ENCODE results near the gene NUP85.

The NUP85 gene

GRCh38 chr17:75266316-75267152, 61.1 kb downstream of the NUP85 start:
- peaks cover 12% of the 10 kb centered on the region for H3K4me1 ChIP-seq (ENCODE audit: control insufficient read depth, insufficient read depth, low read length)
- peaks cover 15% of the 10 kb centered on the region for H3K36me3 ChIP-seq (ENCODE audit: control insufficient read depth, insufficient read depth, low read length)
- H3K9ac ChIP-seq (ENCODE audit: low read length): no peak overlapping the region
- H3K4me3 ChIP-seq (ENCODE audit: low read length): no peak overlapping the region
- H3K27ac ChIP-seq (ENCODE audit: low read depth, low read length): no peak overlapping the region
- no peaks in the 10 kb centered on the region for H3K27me3 ChIP-seq (ENCODE audit: control insufficient read depth, insufficient read depth, low read length)

- Histone ChIP-seq H3K27ac (ENCODE audit: low read depth, low read length) (no peak overlapping the region), H3K4me3 (ENCODE audit: low read length) (no peak overlapping the region), H3K9ac (ENCODE audit: low read length) (no peak overlapping the region), H3K27me3 (ENCODE audit: control insufficient read depth, insufficient read depth, low read length) (no peaks in the 10 kb centered on the region), H3K4me1 (ENCODE audit: control insufficient read depth, insufficient read depth, low read length) (peaks cover 12% of the 10 kb centered on the region), H3K36me3 (ENCODE audit: control insufficient read depth, insufficient read depth, low read length) (peaks cover 15% of the 10 kb centered on the region)
Measured at GRCh38 chr17:75267153-75267410, 61.6 kb downstream of the NUP85 start.

GRCh38 chr17:75267411-75268232, 62.1 kb downstream of the NUP85 start:
- peaks cover 8% of the 10 kb centered on the region for H3K4me1 ChIP-seq (ENCODE audit: control insufficient read depth, insufficient read depth, low read length)
- no peak overlapping the region for H3K9ac ChIP-seq (ENCODE audit: low read length)
- no peaks in the 10 kb centered on the region for H3K27me3 ChIP-seq (ENCODE audit: control insufficient read depth, insufficient read depth, low read length)
- H3K27ac ChIP-seq (ENCODE audit: low read depth, low read length): no peak overlapping the region
- peaks cover 15% of the 10 kb centered on the region for H3K36me3 ChIP-seq (ENCODE audit: control insufficient read depth, insufficient read depth, low read length)
- no peak overlapping the region for H3K4me3 ChIP-seq (ENCODE audit: low read length)

- Histone ChIP-seq H3K4me1 (ENCODE audit: control insufficient read depth, insufficient read depth, low read length) (peaks cover 10% of the 10 kb centered on the region), H3K36me3 (ENCODE audit: control insufficient read depth, insufficient read depth, low read length) (peaks cover 20% of the 10 kb centered on the region), H3K4me3 (ENCODE audit: low read length) (peak overlapping the region; percentile 63), H3K27ac (ENCODE audit: low read depth, low read length) (peak overlapping the region; percentile 70), H3K9ac (ENCODE audit: low read length) (peak overlapping the region; percentile 19), H3K27me3 (ENCODE audit: control insufficient read depth, insufficient read depth, low read length) (no peaks in the 10 kb centered on the region)
Measured at GRCh38 chr17:75269844-75270217, 64.4 kb downstream of the NUP85 start.

- peak overlapping the region; percentile 70 for H3K27ac ChIP-seq (ENCODE audit: low read depth, low read length)
- no peaks in the 10 kb centered on the region for H3K27me3 ChIP-seq (ENCODE audit: control insufficient read depth, insufficient read depth, low read length)
- peak overlapping the region; percentile 63 for H3K4me3 ChIP-seq (ENCODE audit: low read length)
- peaks cover 19% of the 10 kb centered on the region for H3K36me3 ChIP-seq (ENCODE audit: control insufficient read depth, insufficient read depth, low read length)
- H3K4me1 ChIP-seq (ENCODE audit: control insufficient read depth, insufficient read depth, low read length): peaks cover 10% of the 10 kb centered on the region
- peak overlapping the region; percentile 19 for H3K9ac ChIP-seq (ENCODE audit: low read length)
Measured at GRCh38 chr17:75270218-75270965, 64.9 kb downstream of the NUP85 start.

- H3K4me1 ChIP-seq (ENCODE audit: control insufficient read depth, insufficient read depth, low read length): peaks cover 10% of the 10 kb centered on the region
- H3K4me3 ChIP-seq (ENCODE audit: low read length): peak within 1 kb of the TSS; percentile 90
- peaks cover 14% of the 10 kb centered on the region for H3K36me3 ChIP-seq (ENCODE audit: control insufficient read depth, insufficient read depth, low read length)
- H3K27ac ChIP-seq (ENCODE audit: low read depth, low read length): peak within 1 kb of the TSS; percentile 70
- no peaks in the 10 kb centered on the region for H3K27me3 ChIP-seq (ENCODE audit: control insufficient read depth, insufficient read depth, low read length)
- peak within 1 kb of the TSS; percentile 53 for H3K9ac ChIP-seq (ENCODE audit: low read length)
Measured at GRCh38 chr17:75270966-75271232, 65.4 kb downstream of the NUP85 start, which contains the start of gene MIF4GD. MIF4GD (minus strand) TSS chr17:75271231; CDS start chr17:75270195, 1,036 bp downstream.

GRCh38 chr17:75271233-75271954, 65.9 kb downstream of the NUP85 start:
- Histone ChIP-seq H3K27ac (ENCODE audit: low read depth, low read length) (peak overlapping the region; percentile 68), H3K4me1 (ENCODE audit: control insufficient read depth, insufficient read depth, low read length) (peaks cover 10% of the 10 kb centered on the region), H3K36me3 (ENCODE audit: control insufficient read depth, insufficient read depth, low read length) (peaks cover 10% of the 10 kb centered on the region), H3K27me3 (ENCODE audit: control insufficient read depth, insufficient read depth, low read length) (no peaks in the 10 kb centered on the region), H3K9ac (ENCODE audit: low read length) (peak overlapping the region; percentile 53), H3K4me3 (ENCODE audit: low read length) (peak overlapping the region; percentile 90)

GRCh38 chr17:75271955-75272847, 66.7 kb downstream of the NUP85 start:
- peaks cover 10% of the 10 kb centered on the region for H3K4me1 ChIP-seq (ENCODE audit: control insufficient read depth, insufficient read depth, low read length)
- H3K27ac ChIP-seq (ENCODE audit: low read depth, low read length): peak overlapping the region; percentile 68
- no peaks in the 10 kb centered on the region for H3K27me3 ChIP-seq (ENCODE audit: control insufficient read depth, insufficient read depth, low read length)
- H3K36me3 ChIP-seq (ENCODE audit: control insufficient read depth, insufficient read depth, low read length): peaks cover 5% of the 10 kb centered on the region
- H3K9ac ChIP-seq (ENCODE audit: low read length): no peak overlapping the region
- peak overlapping the region; percentile 90 for H3K4me3 ChIP-seq (ENCODE audit: low read length)

- no peaks in the 10 kb centered on the region for H3K27me3 ChIP-seq (ENCODE audit: control insufficient read depth, insufficient read depth, low read length)
- peaks cover 10% of the 10 kb centered on the region for H3K4me1 ChIP-seq (ENCODE audit: control insufficient read depth, insufficient read depth, low read length)
- peaks cover 5% of the 10 kb centered on the region for H3K36me3 ChIP-seq (ENCODE audit: control insufficient read depth, insufficient read depth, low read length)
- no peak overlapping the region for H3K9ac ChIP-seq (ENCODE audit: low read length)
- peak overlapping the region; percentile 12 for H3K27ac ChIP-seq (ENCODE audit: low read depth, low read length)
- H3K4me3 ChIP-seq (ENCODE audit: low read length): no peak overlapping the region
Measured at GRCh38 chr17:75272848-75273184, 67.3 kb downstream of the NUP85 start.

- Histone ChIP-seq H3K27ac (ENCODE audit: low read depth, low read length) (no peak overlapping the region), H3K36me3 (ENCODE audit: control insufficient read depth, insufficient read depth, low read length) (peaks cover 9% of the 10 kb centered on the region), H3K4me3 (ENCODE audit: low read length) (no peak overlapping the region), H3K9ac (ENCODE audit: low read length) (no peak overlapping the region), H3K4me1 (ENCODE audit: control insufficient read depth, insufficient read depth, low read length) (peaks cover 10% of the 10 kb centered on the region), H3K27me3 (ENCODE audit: control insufficient read depth, insufficient read depth, low read length) (no peaks in the 10 kb centered on the region)
Measured at GRCh38 chr17:75273977-75274708, 68.7 kb downstream of the NUP85 start.

- H3K27me3 ChIP-seq (ENCODE audit: control insufficient read depth, insufficient read depth, low read length): no peaks in the 10 kb centered on the region
- H3K4me1 ChIP-seq (ENCODE audit: control insufficient read depth, insufficient read depth, low read length): peaks cover 4% of the 10 kb centered on the region
- no peak overlapping the region for H3K27ac ChIP-seq (ENCODE audit: low read depth, low read length)
- H3K9ac ChIP-seq (ENCODE audit: low read length): no peak overlapping the region
- H3K4me3 ChIP-seq (ENCODE audit: low read length): no peak overlapping the region
- H3K36me3 ChIP-seq (ENCODE audit: control insufficient read depth, insufficient read depth, low read length): peaks cover 9% of the 10 kb centered on the region
Measured at GRCh38 chr17:75277664-75278071, 72.2 kb downstream of the NUP85 start.

All from rectal smooth muscle tissue (tissue), 1 donor.